Epithelial cell of proximal tubule (primary cell): ENCODE measurements around the gene SDK2. TPM values are rescaled to one million over a fixed set of nuclear protein-coding genes. Genes with fewer than 3 reads are reported as not detected.

ENCODE experiments used
- DNase-seq: peaks from one replicate; pipeline ENCODE4 v3.0.0-alpha.2; 2011; ENCODE audit warnings: low read depth
- H3K4me3 ChIP-seq: 2 replicates; pipeline ENCODE4 v1.5.1; 2011; ENCODE audit warnings: low read depth, mild to moderate bottlenecking, low read length
- CTCF ChIP-seq: conservative IDR thresholded peaks from 2 replicates; pipeline ENCODE4 v1.5.1; 2012; ENCODE audit warnings: low read depth, mild to moderate bottlenecking, low read length
- total RNA-seq: library from RNA; depleted of rRNA; stranded (reverse); fragments of >200 nt; gene quantifications from 2 replicates; pipeline ENCODE4 v1.2.3, GENCODE V29; 2015

SDK2 gene
- total RNA-seq, 1 donor from 2014 or later = 0.12 TPM

- TF ChIP-seq CTCF = no peak
- no peak for DNase-seq
- no peak overlapping the region for H3K4me3 ChIP-seq
These were observed 297.6 kb downstream of the SDK2 start for GRCh38 chr17:73346501-73347162.

- no peak for DNase-seq
- TF ChIP-seq CTCF = no peak
- no peak overlapping the region for H3K4me3 ChIP-seq
These were observed 300.3 kb downstream of the SDK2 start for GRCh38 chr17:73343739-73344454.

GRCh38 chr17:73343168-73343634 is 301.0 kb downstream of the SDK2 start:
- no peak overlapping the region for H3K4me3 ChIP-seq
- no peak for DNase-seq
- TF ChIP-seq CTCF = no peak

GRCh38 chr17:73342541-73343167 is 301.6 kb downstream of the SDK2 start:
- TF ChIP-seq CTCF = no peak
- H3K4me3 ChIP-seq = no peak overlapping the region
- no peak for DNase-seq

GRCh38 chr17:73342050-73342522 is 302.2 kb downstream of the SDK2 start:
- DNase-seq = peak; percentile 59
- TF ChIP-seq CTCF = no peak
- H3K4me3 ChIP-seq = no peak overlapping the region

GRCh38 chr17:73341350-73342049 is 302.7 kb downstream of the SDK2 start:
- H3K4me3 ChIP-seq = no peak overlapping the region
- DNase-seq = no peak
- no peak for TF ChIP-seq CTCF
